ENCODE measurements around the gene KPNA6. TPM values are rescaled to one million over a fixed set of nuclear protein-coding genes. Genes with fewer than 3 reads are reported as not detected.

Gene KPNA6
- total RNA-seq, 1 experiment from 2014 or later = 79.9 TPM

GRCh38 chr1:32094746-32095521 lies 12.9 kb upstream of the KPNA6 start:
- no peak overlapping the region for H2AFZ ChIP-seq (ENCODE audit: low read depth, low read length, poor library complexity, severe bottlenecking)
- no peak overlapping the region for H3K9ac ChIP-seq (ENCODE audit: low read length)
- no peak for TF ChIP-seq REST (IDR thresholded peaks at IDR 0.05; ENCODE audit: low read depth)
- TF ChIP-seq CBX3 (IDR thresholded peaks at IDR 0.05; ENCODE audit: low read depth) = no peak
- TF ChIP-seq TCF7L2 (IDR thresholded peaks at IDR 0.05; ENCODE audit: borderline replicate concordance, extremely low read depth, insufficient read depth, insufficient read length) = no peak
- no peak for TF ChIP-seq POLR2AphosphoS5 (IDR thresholded peaks at IDR 0.05; ENCODE audit: low read depth, low read length)
- TF ChIP-seq POLR2A (IDR thresholded peaks at IDR 0.05; ENCODE audit: borderline replicate concordance, extremely low read depth, insufficient read depth, insufficient read length) = no peak
- TF ChIP-seq ZNF274 (IDR thresholded peaks at IDR 0.05; ENCODE audit: low read depth, low read length) = no peak
- no peak for TF ChIP-seq CTCF (IDR thresholded peaks at IDR 0.05 in 2 of 3, conservative IDR thresholded peaks at IDR 0.05 in 1 of 3; ENCODE audit: borderline replicate concordance in 1 of 3, insufficient read depth in 1 of 3, low read depth in 2 of 3, low read length in 2 of 3)
- no peak for TF ChIP-seq ELF1 (IDR thresholded peaks at IDR 0.05; ENCODE audit: borderline replicate concordance, low read depth)
- no peak for TF ChIP-seq SP1 (IDR thresholded peaks at IDR 0.05; ENCODE audit: low read depth)
- no peak for TF ChIP-seq ZBTB33 (IDR thresholded peaks at IDR 0.05; ENCODE audit: extremely low read depth, insufficient replicate concordance, low read length)
- no peak for TF ChIP-seq EGR1 (IDR thresholded peaks at IDR 0.05; ENCODE audit: low read depth)
- no peak for TF ChIP-seq ATF3 (IDR thresholded peaks at IDR 0.05)
- TF ChIP-seq SIN3A (IDR thresholded peaks at IDR 0.05; ENCODE audit: low read depth) = no peak
- no peak for TF ChIP-seq JUND (IDR thresholded peaks at IDR 0.05)
- no peak for TF ChIP-seq ZFX (IDR thresholded peaks at IDR 0.05)
- no peak for TF ChIP-seq EZH2phosphoT487 (IDR thresholded peaks at IDR 0.05; ENCODE audit: borderline replicate concordance)
- TF ChIP-seq RAD21 (IDR thresholded peaks at IDR 0.05; ENCODE audit: low read depth) = no peak
- TF ChIP-seq MAX (IDR thresholded peaks at IDR 0.05) = no peak
- no peak for TF ChIP-seq CEBPB (IDR thresholded peaks at IDR 0.05; ENCODE audit: low read depth)
- no peak for TF ChIP-seq FOSL1 (IDR thresholded peaks at IDR 0.05; ENCODE audit: low read depth)
- ChIA-PET POLR2A (no interaction called here), RAD21 (ENCODE audit: low non-redundant PET in 1 of 2, low total read pairs in 2 of 2, uncharacterized antibody in 2 of 2, unreplicated experiment in 2 of 2) (no interaction called here), CTCF (no interaction called here)
- no peaks in the 10 kb centered on the region for H3K9me3 ChIP-seq (ENCODE audit: control insufficient read depth in 1 of 2, insufficient read depth in 1 of 2, low read depth in 1 of 2, low read length in 2 of 2)
- peaks cover under 1% of the 10 kb centered on the region in 2 experiments; a peak in 2 of 4 replicates for H3K4me1 ChIP-seq (ENCODE audit: control insufficient read depth in 1 of 2, insufficient read depth in 2 of 2, low read length in 2 of 2)
- intact Hi-C loops (cut with micrococcal nuclease) = no loop called here
- H3K27ac ChIP-seq (ENCODE audit: low read depth, low read length) = no peak overlapping the region
- H3K27me3 ChIP-seq (ENCODE audit: insufficient read depth, low read length) = no peaks in the 10 kb centered on the region
- H3K79me2 ChIP-seq (ENCODE audit: insufficient read depth, low read length) = no peaks in the 10 kb centered on the region
- BruUV-seq (replicated peaks) = no TSS peak
- DNase-seq (ENCODE audit: low read depth, low spot score) (no peak), ATAC-seq (no peak)
- no peaks in the 10 kb centered on the region for H4K20me1 ChIP-seq (ENCODE audit: insufficient read depth)
- H3K9me2 ChIP-seq (ENCODE audit: insufficient read depth) = no peaks in the 10 kb centered on the region
- H3K4me3 ChIP-seq (replicated peaks in 1 of 2; ENCODE audit: low read depth in 1 of 2, low read length in 2 of 2) = no peak overlapping the region
- peaks cover 5 to 21% of the 10 kb centered on the region in 2 experiments; a peak in 3 of 4 replicates for H3K36me3 ChIP-seq (ENCODE audit: control insufficient read depth in 1 of 2, insufficient read depth in 2 of 2, low read length in 2 of 2)
- H3K4me2 ChIP-seq (ENCODE audit: low read length) = no peak overlapping the region
